ENCODE measurements around the gene LCE1A.

LCE1A gene

GRCh38 chr1:152855661-152856060 is 28.4 kb downstream of the LCE1A start:
- Mint-ChIP-seq H3K36me3 (ENCODE audit: low read depth) (no peaks in the 10 kb centered on the region), H3K9me3 (no peaks in the 10 kb centered on the region), H3K27ac (no peak overlapping the region), H3K4me1 (ENCODE audit: low read depth) (no peaks in the 10 kb centered on the region), H3K4me3 (no peak overlapping the region), H3K27me3 (ENCODE audit: low read depth) (no peaks in the 10 kb centered on the region)

DNA sequence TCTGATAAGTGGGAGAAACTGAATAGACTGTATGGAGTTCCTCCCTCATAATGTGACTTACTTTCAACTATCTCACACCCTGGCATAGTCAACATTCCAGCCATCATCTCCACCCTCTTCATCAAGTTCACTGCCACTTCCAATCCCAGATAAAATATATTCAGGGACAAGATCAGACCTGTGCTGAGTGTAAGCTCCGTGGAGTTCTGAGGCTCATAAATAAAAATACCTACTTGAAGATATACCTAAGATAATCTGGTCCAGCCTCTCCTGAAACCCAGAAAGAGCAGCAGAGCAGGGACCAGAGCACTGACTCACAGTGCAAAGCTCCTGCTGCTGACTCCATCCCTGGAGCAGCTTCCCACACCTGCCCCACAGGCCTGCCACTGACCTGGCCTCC is 30.8 kb downstream of the LCE1A start:
- Mint-ChIP-seq H3K4me1 (ENCODE audit: low read depth) (no peaks in the 10 kb centered on the region), H3K27ac (no peak overlapping the region), H3K9me3 (no peaks in the 10 kb centered on the region), H3K4me3 (no peak overlapping the region), H3K36me3 (ENCODE audit: low read depth) (no peaks in the 10 kb centered on the region), H3K27me3 (ENCODE audit: low read depth) (peaks cover 3% of the 10 kb centered on the region)

- Mint-ChIP-seq H3K4me1 (ENCODE audit: low read depth) (no peaks in the 10 kb centered on the region), H3K27me3 (ENCODE audit: low read depth) (peaks cover 3% of the 10 kb centered on the region), H3K27ac (no peak within 1 kb of the TSS), H3K36me3 (ENCODE audit: low read depth) (no peaks in the 10 kb centered on the region), H3K4me3 (no peak within 1 kb of the TSS), H3K9me3 (no peaks in the 10 kb centered on the region)
Measured at GRCh38 chr1:152859696-152860095, 32.4 kb downstream of the LCE1A start, which contains the start of gene LCE7A. Gene LCE7A (plus strand): TSS chr1:152859996. CDS start chr1:152860698, 702 bp downstream.

DNA sequence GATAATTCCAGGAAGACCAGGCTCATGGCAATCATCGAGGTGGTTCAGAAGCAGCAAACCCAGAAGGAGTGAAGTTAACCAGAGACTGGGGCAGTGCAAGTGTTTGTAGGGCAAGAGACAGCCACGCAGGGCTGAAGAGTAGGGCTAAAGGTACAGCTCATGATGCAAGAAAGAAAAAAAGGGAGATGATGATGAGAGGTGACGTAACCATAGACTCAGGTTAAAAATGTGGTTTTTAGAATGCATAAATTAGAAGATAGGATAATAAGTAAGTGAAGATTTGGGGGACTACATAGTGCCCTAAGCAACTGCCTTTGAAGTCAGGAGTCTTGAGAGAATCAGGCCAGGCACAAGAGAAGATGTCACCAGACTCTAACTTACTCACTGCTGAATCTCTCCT is 32.9 kb downstream of the LCE1A start:
- Mint-ChIP-seq H3K27ac (no peak overlapping the region), H3K4me1 (ENCODE audit: low read depth) (no peaks in the 10 kb centered on the region), H3K4me3 (no peak overlapping the region), H3K9me3 (no peaks in the 10 kb centered on the region), H3K36me3 (ENCODE audit: low read depth) (no peaks in the 10 kb centered on the region), H3K27me3 (ENCODE audit: low read depth) (peaks cover 3% of the 10 kb centered on the region)

DNA sequence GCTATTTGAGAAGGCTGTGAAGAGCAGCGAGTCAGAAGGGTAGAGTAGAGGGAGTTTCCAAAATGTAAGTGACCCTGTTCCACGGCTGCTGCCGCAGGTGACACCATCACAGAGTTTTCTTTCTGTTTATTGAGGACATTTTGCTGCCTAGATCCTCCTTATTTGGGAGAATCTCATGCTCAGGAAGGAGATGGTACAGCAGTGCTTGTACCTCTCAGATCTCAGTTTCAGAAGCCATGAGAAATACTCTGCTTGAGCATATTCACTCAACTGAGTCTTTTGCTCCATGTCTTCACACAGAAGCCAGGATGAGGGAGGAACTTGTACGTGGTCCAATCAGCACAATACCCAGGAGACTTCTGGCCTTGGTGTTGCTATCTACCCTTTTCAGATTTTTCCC is 34.1 kb downstream of the LCE1A start:
- H3K36me3 Mint-ChIP-seq (ENCODE audit: low read depth) = no peaks in the 10 kb centered on the region
- peaks cover 3% of the 10 kb centered on the region for H3K27me3 Mint-ChIP-seq (ENCODE audit: low read depth)
- H3K9me3 Mint-ChIP-seq = no peaks in the 10 kb centered on the region
- no peak overlapping the region for H3K4me3 Mint-ChIP-seq
- no peak overlapping the region for H3K27ac Mint-ChIP-seq
- no peaks in the 10 kb centered on the region for H3K4me1 Mint-ChIP-seq (ENCODE audit: low read depth)

GRCh38 chr1:152864443-152864842 is 37.2 kb downstream of the LCE1A start:
- no peaks in the 10 kb centered on the region for H3K36me3 Mint-ChIP-seq (ENCODE audit: low read depth)

DNA sequence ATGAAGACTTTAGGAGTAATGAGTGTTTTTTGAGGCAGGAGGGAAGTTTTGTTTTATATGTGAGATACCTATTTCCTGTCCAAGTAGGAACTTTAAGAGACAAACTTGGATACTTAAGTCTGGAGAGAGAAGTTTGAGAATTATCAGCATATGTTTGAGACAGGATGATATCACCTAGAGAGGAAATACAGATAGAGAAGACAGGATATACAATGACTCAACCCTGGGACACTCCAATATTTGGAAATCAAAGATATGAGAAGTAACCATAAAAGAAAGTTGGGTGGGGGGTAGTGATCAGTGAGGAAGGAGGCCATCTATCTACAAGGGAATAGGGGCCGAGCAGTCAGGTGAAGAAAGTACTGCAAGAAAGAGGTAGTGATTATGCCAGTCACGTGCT is 39.0 kb downstream of the LCE1A start:
- no peak overlapping the region for H3K27ac Mint-ChIP-seq
- no peaks in the 10 kb centered on the region for H3K4me1 Mint-ChIP-seq (ENCODE audit: low read depth)
- H3K9me3 Mint-ChIP-seq = no peaks in the 10 kb centered on the region
- H3K36me3 Mint-ChIP-seq (ENCODE audit: low read depth) = no peaks in the 10 kb centered on the region
- peaks cover under 1% of the 10 kb centered on the region for H3K27me3 Mint-ChIP-seq (ENCODE audit: low read depth)
- H3K4me3 Mint-ChIP-seq = no peak overlapping the region

More at GRCh38 chr1:152864443-152864842, 37.2 kb downstream of the LCE1A start:
- no peaks in the 10 kb centered on the region for H3K9me3 Mint-ChIP-seq
- H3K4me3 Mint-ChIP-seq = no peak overlapping the region
- peaks cover 3% of the 10 kb centered on the region for H3K27me3 Mint-ChIP-seq (ENCODE audit: low read depth)
- no peaks in the 10 kb centered on the region for H3K4me1 Mint-ChIP-seq (ENCODE audit: low read depth)
- no peak overlapping the region for H3K27ac Mint-ChIP-seq

DNA sequence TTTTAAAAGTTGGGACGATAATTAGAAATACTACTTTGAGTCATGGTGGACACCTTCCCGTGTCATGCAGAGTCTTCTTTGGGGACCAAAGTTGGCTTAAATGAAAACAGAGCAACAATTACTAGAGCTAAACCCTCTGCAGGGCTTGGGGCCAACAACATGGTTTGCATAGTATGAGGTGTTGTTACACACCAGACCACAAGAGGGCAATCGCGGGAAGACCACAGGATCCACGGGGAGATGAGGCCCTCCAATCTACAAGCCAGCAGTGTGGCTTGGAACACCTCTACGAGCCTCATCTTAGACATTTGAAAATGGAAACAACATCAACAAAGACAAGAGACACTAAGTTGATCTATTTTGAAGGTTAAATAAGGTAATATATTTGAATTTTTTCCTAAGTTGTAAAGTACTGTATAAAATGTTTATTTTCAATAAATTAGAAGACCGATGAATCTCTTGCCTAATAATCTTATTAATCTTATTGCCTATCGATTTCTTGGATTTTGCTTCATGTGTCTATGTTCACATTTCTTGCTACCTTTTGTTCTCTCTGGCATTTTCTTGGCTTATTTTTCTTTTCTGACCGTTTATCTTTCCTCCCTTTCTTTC is 42.6 kb downstream of the LCE1A start:
- Mint-ChIP-seq H3K27ac (no peak overlapping the region), H3K27me3 (ENCODE audit: low read depth) (peaks cover 4% of the 10 kb centered on the region), H3K9me3 (no peaks in the 10 kb centered on the region), H3K36me3 (ENCODE audit: low read depth) (no peaks in the 10 kb centered on the region), H3K4me3 (no peak overlapping the region), H3K4me1 (ENCODE audit: low read depth) (no peaks in the 10 kb centered on the region)

GRCh38 chr1:152870831-152871730 is 43.8 kb downstream of the LCE1A start:
- Mint-ChIP-seq H3K4me3 (no peak overlapping the region), H3K27me3 (ENCODE audit: low read depth) (peaks cover 11% of the 10 kb centered on the region), H3K36me3 (ENCODE audit: low read depth) (no peaks in the 10 kb centered on the region), H3K27ac (no peak overlapping the region), H3K9me3 (no peaks in the 10 kb centered on the region), H3K4me1 (ENCODE audit: low read depth) (no peaks in the 10 kb centered on the region)

DNA sequence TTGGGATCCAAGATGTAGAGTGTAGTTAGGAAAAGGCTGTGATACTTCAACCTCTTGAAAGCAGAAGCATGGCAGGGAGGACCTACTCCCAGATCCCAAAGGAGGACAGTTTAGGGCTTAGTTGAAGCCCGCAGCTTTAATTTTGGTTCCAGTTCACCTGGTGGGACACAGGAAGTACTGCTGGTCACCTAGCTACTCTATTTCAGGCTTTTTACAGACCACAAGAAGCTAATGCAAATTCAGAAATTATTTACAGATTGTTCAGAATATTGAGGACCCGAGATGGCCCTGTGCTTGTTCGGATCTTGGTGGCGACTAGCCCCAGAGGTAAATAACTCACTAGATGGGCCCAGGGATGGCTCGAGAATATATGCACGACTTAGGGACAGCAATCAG is 44.5 kb downstream of the LCE1A start:
- Mint-ChIP-seq H3K27ac (no peak overlapping the region), H3K4me3 (no peak overlapping the region), H3K9me3 (no peaks in the 10 kb centered on the region), H3K4me1 (ENCODE audit: low read depth) (no peaks in the 10 kb centered on the region), H3K36me3 (ENCODE audit: low read depth) (no peaks in the 10 kb centered on the region), H3K27me3 (ENCODE audit: low read depth) (peaks cover 11% of the 10 kb centered on the region)

DNA sequence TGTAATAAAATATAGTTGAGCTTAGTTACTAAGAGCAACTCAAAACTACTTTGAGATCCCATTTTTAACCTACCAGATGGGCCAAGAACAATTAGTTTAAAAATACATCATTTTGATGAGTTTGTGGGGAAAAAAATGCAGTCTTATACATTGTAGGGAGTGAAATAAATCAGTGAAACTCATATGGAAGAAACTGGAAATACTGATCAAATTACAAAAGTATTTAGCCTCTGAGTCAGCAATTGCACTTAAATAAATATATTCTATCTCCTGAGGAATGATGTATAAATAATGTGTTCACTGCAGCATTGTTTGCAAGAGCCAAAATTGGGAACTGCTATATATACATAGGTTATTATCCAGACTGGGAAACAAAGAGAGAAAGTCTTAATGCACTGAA is 46.2 kb downstream of the LCE1A start:
- Mint-ChIP-seq H3K27me3 (ENCODE audit: low read depth) (peaks cover 11% of the 10 kb centered on the region), H3K4me3 (no peak overlapping the region), H3K9me3 (no peaks in the 10 kb centered on the region), H3K27ac (no peak overlapping the region), H3K4me1 (ENCODE audit: low read depth) (no peaks in the 10 kb centered on the region), H3K36me3 (ENCODE audit: low read depth) (no peaks in the 10 kb centered on the region)

- peaks cover 7% of the 10 kb centered on the region for H3K27me3 Mint-ChIP-seq (ENCODE audit: low read depth)
- no peak overlapping the region for H3K27ac Mint-ChIP-seq
- no peaks in the 10 kb centered on the region for H3K36me3 Mint-ChIP-seq (ENCODE audit: low read depth)
- H3K4me3 Mint-ChIP-seq = no peak overlapping the region
- H3K9me3 Mint-ChIP-seq = no peaks in the 10 kb centered on the region
- no peaks in the 10 kb centered on the region for H3K4me1 Mint-ChIP-seq (ENCODE audit: low read depth)
Measured at GRCh38 chr1:152876827-152877226, 49.6 kb downstream of the LCE1A start.
